Renal cortex interstitium (tissue), 11 donors: ENCODE results near the gene KIF14. TPM values are rescaled to one million over a fixed set of nuclear protein-coding genes. Genes with fewer than 3 reads are reported as not detected.
"Not testable (repeated sequence)": the region's sequence is repeated elsewhere in the genome, so short reads cannot be mapped to it uniquely, and the experiment has no call there.

Experiments used
- DNase-seq, 11 donors: peaks; one replicate each; pipeline ENCODE4 v3.0.0-alpha.2; 2013; ENCODE audit warnings: low read depth in 9 of 11, low spot score in 4 of 11; ENCODE audit errors: extremely low read depth in 1 of 11
- polyA plus RNA-seq, 3 donors: library from polyadenylated mRNA; unstranded; fragments of 120-200 nt; gene quantifications; one replicate each; pipeline ENCODE4 v1.2.1, GENCODE V29; 2013; ENCODE audit not compliant: insufficient read length in 3 of 3

Gene KIF14
- polyA plus RNA-seq, 3 donors: 6.0 to 9.1 (median 7.9) TPM

DNA sequence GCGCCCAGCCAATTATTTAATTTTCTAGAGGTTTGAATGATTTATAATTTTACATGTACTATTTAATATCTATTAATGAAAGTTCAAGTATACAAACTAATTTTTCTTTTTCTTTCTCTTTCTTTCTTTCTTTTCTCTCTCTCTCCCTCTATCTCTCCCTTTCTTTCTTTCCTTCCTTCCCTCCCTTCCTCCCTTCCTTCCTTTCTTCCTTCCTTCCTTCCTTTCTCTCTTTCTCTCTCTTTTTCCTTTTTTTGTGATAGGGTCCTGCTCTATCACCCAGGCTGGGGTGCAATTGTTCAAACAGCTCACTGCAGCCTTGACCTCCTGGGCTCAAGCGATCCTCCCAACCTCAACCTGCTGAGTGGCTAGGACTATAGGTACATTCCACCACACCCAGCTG lies 16.1 kb upstream of the KIF14 start:
- DNase-seq: no peak

- DNase-seq: no peak
Observed at GRCh38 chr1:200634261-200635122, 13.9 kb upstream of the KIF14 start.

GRCh38 chr1:200631375-200631774 lies 10.8 kb upstream of the KIF14 start:
- DNase-seq: no peak

GRCh38 chr1:200630515-200630899 lies 10.0 kb upstream of the KIF14 start:
- not testable (repeated sequence) for DNase-seq

GRCh38 chr1:200629876-200630514 lies 9.4 kb upstream of the KIF14 start:
- DNase-seq: no peak

DNA sequence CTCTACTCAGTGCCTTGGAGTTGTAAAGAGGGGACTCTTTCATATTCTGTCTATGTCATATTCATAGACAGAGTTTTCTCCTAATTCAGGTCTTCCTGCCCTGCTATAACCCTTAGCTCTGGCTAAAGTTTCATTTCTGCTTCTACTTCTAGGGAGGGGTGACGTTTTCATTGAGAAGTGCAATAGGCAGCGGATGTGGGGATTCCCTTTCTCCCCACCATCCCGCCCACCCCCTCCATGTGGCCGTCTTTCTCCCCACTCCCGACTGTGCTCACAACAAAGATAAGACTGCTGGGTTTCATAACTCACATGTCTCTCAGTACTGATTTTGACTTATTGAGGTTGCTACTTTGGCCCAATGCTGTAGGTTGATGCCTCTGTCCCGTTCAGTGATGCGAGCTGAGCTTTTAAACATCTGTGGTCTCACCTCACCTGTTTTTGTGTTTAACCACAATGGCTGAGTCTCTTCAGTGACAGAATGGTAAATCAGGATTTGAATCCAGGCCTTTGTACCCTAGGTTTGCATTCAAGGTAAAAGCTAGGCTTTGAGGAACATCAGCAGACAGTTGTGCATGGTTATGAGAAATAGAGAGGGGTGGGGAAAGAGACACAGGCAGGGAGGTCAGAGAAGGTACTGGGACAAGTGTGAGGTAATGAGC lies 7.8 kb upstream of the KIF14 start:
- DNase-seq: no peak

GRCh38 chr1:200627575-200628222 lies 7.1 kb upstream of the KIF14 start:
- DNase-seq: no peak

- no peak for DNase-seq
Observed at GRCh38 chr1:200626853-200627534, 6.4 kb upstream of the KIF14 start.

- DNase-seq: no peak
Observed at GRCh38 chr1:200625381-200625824, 4.9 kb upstream of the KIF14 start.

GRCh38 chr1:200624679-200625335 lies 4.3 kb upstream of the KIF14 start:
- no peak for DNase-seq

DNA sequence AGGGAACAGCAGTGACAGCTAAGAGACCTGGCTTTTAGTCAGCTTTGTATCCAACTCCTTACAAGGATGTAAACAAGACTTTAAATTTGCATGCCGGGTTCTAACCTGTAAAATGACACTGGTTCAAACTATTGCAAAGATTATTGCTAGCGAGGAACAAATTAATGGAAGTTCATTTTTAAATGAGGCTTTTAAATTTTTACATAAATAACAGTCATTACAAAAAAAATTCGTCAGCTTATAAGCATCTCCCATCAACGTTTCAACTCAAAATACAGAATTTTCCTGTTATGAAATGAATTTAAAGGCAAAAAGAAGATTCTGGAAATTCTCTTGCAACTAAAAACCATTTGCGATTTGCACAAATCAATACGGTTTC lies 668 bp downstream of the KIF14 start:
- DNase-seq: no peak

DNA sequence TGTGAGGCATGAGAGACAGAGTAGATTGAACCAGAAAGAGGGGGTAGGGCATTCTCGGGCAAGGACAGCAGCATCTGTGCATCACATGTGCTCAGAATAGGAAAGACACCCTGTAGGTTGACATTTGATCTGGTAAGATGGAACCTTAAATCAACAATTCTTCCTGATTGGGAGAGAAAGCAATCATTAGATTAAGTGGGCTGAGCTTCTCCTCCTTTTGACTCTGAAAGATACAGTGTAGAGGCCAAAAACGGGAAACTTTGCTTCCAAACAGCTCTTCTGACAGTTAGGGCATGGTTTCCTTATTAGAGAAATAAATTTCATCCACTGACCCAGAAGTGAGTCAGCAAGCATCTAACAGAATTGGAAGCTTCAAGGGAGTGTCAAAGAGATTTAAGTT lies 9.7 kb downstream of the KIF14 start:
- DNase-seq: no peak

DNA sequence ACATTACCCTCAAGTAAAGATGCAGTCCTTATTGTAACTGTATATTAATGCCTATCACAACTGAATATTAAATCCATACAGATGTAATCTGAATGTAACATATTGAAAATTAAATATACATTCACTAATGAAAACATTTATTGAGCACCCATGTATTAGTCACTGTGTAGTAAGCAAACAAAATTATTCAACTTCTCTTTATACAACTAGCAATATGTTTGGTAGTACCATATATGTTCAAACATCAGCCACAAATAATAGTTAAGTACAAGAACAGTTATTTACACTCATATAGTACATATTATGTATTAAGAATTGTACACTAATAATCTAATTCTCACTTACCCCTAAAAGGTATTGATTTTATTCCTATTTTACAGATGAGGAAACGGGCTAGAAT lies 17.9 kb downstream of the KIF14 start:
- no peak for DNase-seq

- DNase-seq: no peak
Observed at GRCh38 chr1:200590001-200590400, 30.6 kb downstream of the KIF14 start.

GRCh38 chr1:200588698-200589097 lies 31.9 kb downstream of the KIF14 start:
- DNase-seq: no peak

- DNase-seq: no peak
Observed at GRCh38 chr1:200564319-200564718, 56.2 kb downstream of the KIF14 start.

- DNase-seq: no peak
Observed at GRCh38 chr1:200561856-200562214, 58.7 kb downstream of the KIF14 start.

- peak in 3 of 11 donors; percentile 20 to 28 (median 28) for DNase-seq
Observed at GRCh38 chr1:200558866-200559459, 61.6 kb downstream of the KIF14 start.
